HEK293 (cell line): ENCODE results near the gene CCSER1.

Experiments used
- CTCF ChIA-PET: fragments of 350-600 bp; formaldehyde crosslinking; extraction: SDS; loops from one replicate; lab custom pipeline; 2021; ENCODE audit warnings: antibody characterized with exemption; lab: Yijun Ruan, JAX
- POLR2A ChIA-PET: fragments of 300-600 bp; formaldehyde crosslinking; extraction: SDS; loops from one replicate; lab custom pipeline; 2020; ENCODE audit warnings: antibody characterized with exemption, inconsistent platforms; lab: Yijun Ruan, JAX
- H3K27ac ChIP-seq: fragments of 200-500 bp; sonication (Bioruptor generic); 2 replicates; pipeline ENCODE4 v1.5.1; 2014; ENCODE audit warnings: low read depth, low read length, control low read depth, inconsistent platforms; ENCODE audit errors: extremely low read depth
- H3K36me3 ChIP-seq, 2 experiments: fragments of 200-500 bp in 1 of 2; sonication (Bioruptor generic) in 1 of 2; 1 replicate in 1 of 2; 2 replicates in 1 of 2; pipeline ENCODE4 v1.5.1; 2014 to 2017; ENCODE audit warnings: inconsistent platforms in 2 of 2, low read length in 2 of 2; ENCODE audit not compliant: control insufficient read depth in 2 of 2, insufficient read depth in 1 of 2
- H3K4me1 ChIP-seq: fragments of 200-500 bp; sonication (Bioruptor generic); 2 replicates; pipeline ENCODE4 v1.5.1; 2014; ENCODE audit warnings: mild to moderate bottlenecking, low read length, inconsistent platforms; ENCODE audit not compliant: control insufficient read depth, insufficient read depth
- H3K4me3 ChIP-seq: 2 replicates; pipeline ENCODE4 v1.5.1; 2011; ENCODE audit warnings: low read depth, mild to moderate bottlenecking, control low read depth, low read length, moderate library complexity
- H3K9me3 ChIP-seq: fragments of 200-500 bp; sonication (Bioruptor generic); 2 replicates; pipeline ENCODE4 v1.5.1; 2014; ENCODE audit warnings: low read depth, low read length, inconsistent platforms; ENCODE audit not compliant: control insufficient read depth, insufficient read depth
- GLI4 ChIP-seq: fragments of 450-650 bp; formaldehyde crosslinking; IDR thresholded peaks from 2 replicates; pipeline ENCODE4 v1.5.1; 2016; ENCODE audit warnings: missing biosample characterization, missing genetic modification characterization
- HOXA7 ChIP-seq: sonication (generic); formaldehyde crosslinking; IDR thresholded peaks from 2 replicates; pipeline ENCODE4 v1.8.1; 2022; ENCODE audit warnings: missing genetic modification reagents, borderline replicate concordance
- HOXD13 ChIP-seq: sonication (generic); formaldehyde crosslinking; IDR thresholded peaks from 2 replicates; pipeline ENCODE4 v1.8.0; 2022; ENCODE audit warnings: missing genetic modification reagents, borderline replicate concordance
- KLF16 ChIP-seq: fragments of 450-650 bp; formaldehyde crosslinking; IDR thresholded peaks from 2 replicates; pipeline ENCODE4 v1.5.1; 2017; ENCODE audit warnings: missing biosample characterization, missing genetic modification characterization
- SCRT1 ChIP-seq: fragments of 450-650 bp; formaldehyde crosslinking; IDR thresholded peaks from 2 replicates; pipeline ENCODE4 v1.5.1; 2016; ENCODE audit warnings: missing biosample characterization, missing genetic modification characterization, borderline replicate concordance
- SETDB1 ChIP-seq: IDR thresholded peaks from one replicate; pipeline ENCODE4 v1.6.1; 2017; ENCODE audit warnings: mild to moderate bottlenecking, low read length, moderate library complexity, mixed read lengths; ENCODE audit not compliant: insufficient read length
- SP3 ChIP-seq: fragments of 450-650 bp; formaldehyde crosslinking; IDR thresholded peaks from 2 replicates; pipeline ENCODE4 v1.5.1; 2016; ENCODE audit warnings: missing biosample characterization, missing genetic modification characterization
- ZBTB48 ChIP-seq: fragments of 450-650 bp; formaldehyde crosslinking; IDR thresholded peaks from 2 replicates; pipeline ENCODE4 v1.5.1; 2016; ENCODE audit warnings: missing biosample characterization, missing genetic modification characterization
- ZBTB8A ChIP-seq: fragments of 450-650 bp; formaldehyde crosslinking; IDR thresholded peaks from 2 replicates; pipeline ENCODE4 v1.5.1; 2016; ENCODE audit warnings: missing biosample characterization, missing genetic modification characterization
- ZFP3 ChIP-seq: fragments of 450-650 bp; formaldehyde crosslinking; IDR thresholded peaks from 2 replicates; pipeline ENCODE4 v1.5.1; 2016; ENCODE audit warnings: low read depth, missing biosample characterization, missing genetic modification characterization
- ZNF121 ChIP-seq: fragments of 450-650 bp; formaldehyde crosslinking; IDR thresholded peaks from 2 replicates; pipeline ENCODE4 v1.5.1; 2016; ENCODE audit warnings: missing biosample characterization, missing genetic modification characterization
- ZNF138 ChIP-seq: fragments of 450-650 bp; formaldehyde crosslinking; IDR thresholded peaks from 2 replicates; pipeline ENCODE4 v1.5.1; 2016; ENCODE audit warnings: missing biosample characterization, missing genetic modification characterization, borderline replicate concordance
- ZNF146 ChIP-seq: fragments of 450-650 bp; formaldehyde crosslinking; IDR thresholded peaks from 2 replicates; pipeline ENCODE4 v1.5.1; 2016; ENCODE audit warnings: missing biosample characterization, missing genetic modification characterization
- ZNF175 ChIP-seq: fragments of 450-650 bp; formaldehyde crosslinking; IDR thresholded peaks from 2 replicates; pipeline ENCODE4 v1.5.1; 2016; ENCODE audit warnings: missing biosample characterization, missing genetic modification characterization
- ZNF214 ChIP-seq: fragments of 450-650 bp; formaldehyde crosslinking; IDR thresholded peaks from 2 replicates; pipeline ENCODE4 v1.5.1; 2017; ENCODE audit warnings: missing biosample characterization, mild to moderate bottlenecking, missing genetic modification characterization, borderline replicate concordance
- ZNF416 ChIP-seq: fragments of 450-650 bp; formaldehyde crosslinking; IDR thresholded peaks from 2 replicates; pipeline ENCODE4 v1.5.1; 2016; ENCODE audit warnings: missing biosample characterization, missing genetic modification characterization
- ZNF501 ChIP-seq: fragments of 450-650 bp; formaldehyde crosslinking; IDR thresholded peaks from 2 replicates; pipeline ENCODE4 v1.5.1; 2016; ENCODE audit warnings: missing biosample characterization, missing genetic modification characterization
- ZNF521 ChIP-seq: fragments of 450-650 bp; formaldehyde crosslinking; IDR thresholded peaks from 2 replicates; pipeline ENCODE4 v1.5.1; 2017; ENCODE audit warnings: missing biosample characterization, mild to moderate bottlenecking, missing genetic modification characterization
- ZNF529 ChIP-seq: fragments of 450-650 bp; formaldehyde crosslinking; IDR thresholded peaks from 2 replicates; pipeline ENCODE4 v1.5.1; 2017; ENCODE audit warnings: missing genetic modification characterization, missing biosample characterization; ENCODE audit not compliant: insufficient replicate concordance
- ZNF548 ChIP-seq: fragments of 450-650 bp; formaldehyde crosslinking; IDR thresholded peaks from 2 replicates; pipeline ENCODE4 v1.5.1; 2016; ENCODE audit warnings: missing biosample characterization, missing genetic modification characterization
- ZNF558 ChIP-seq: fragments of 450-650 bp; formaldehyde crosslinking; IDR thresholded peaks from 2 replicates; pipeline ENCODE4 v1.5.1; 2016; ENCODE audit warnings: missing biosample characterization, missing genetic modification characterization
- ZNF610 ChIP-seq: fragments of 450-650 bp; formaldehyde crosslinking; IDR thresholded peaks from 2 replicates; pipeline ENCODE4 v1.5.1; 2016; ENCODE audit warnings: missing biosample characterization, missing genetic modification characterization, borderline replicate concordance
- ZNF621 ChIP-seq: fragments of 450-650 bp; formaldehyde crosslinking; IDR thresholded peaks from 2 replicates; pipeline ENCODE4 v1.5.1; 2017; ENCODE audit warnings: missing biosample characterization, missing genetic modification characterization
- ZNF658 ChIP-seq: fragments of 450-650 bp; formaldehyde crosslinking; IDR thresholded peaks from 2 replicates; pipeline ENCODE4; 2016; ENCODE audit warnings: missing biosample characterization, missing genetic modification characterization
- ZNF660 ChIP-seq: fragments of 450-650 bp; IDR thresholded peaks from 2 replicates; pipeline ENCODE4 v1.5.1; 2018; ENCODE audit warnings: missing biosample characterization, mild to moderate bottlenecking, missing genetic modification characterization
- ZNF677 ChIP-seq: fragments of 450-650 bp; IDR thresholded peaks from 2 replicates; pipeline ENCODE4 v1.5.0; 2018; ENCODE audit warnings: missing biosample characterization, mild to moderate bottlenecking, missing genetic modification characterization, moderate library complexity
- ZNF701 ChIP-seq: fragments of 450-650 bp; formaldehyde crosslinking; IDR thresholded peaks from 2 replicates; pipeline ENCODE4 v1.5.1; 2016; ENCODE audit warnings: missing biosample characterization, missing genetic modification characterization
- ZSCAN16 ChIP-seq: fragments of 450-650 bp; formaldehyde crosslinking; IDR thresholded peaks from 2 replicates; pipeline ENCODE4 v1.5.1; 2016; ENCODE audit warnings: missing biosample characterization, missing genetic modification characterization
- TF ChIP-seq, protein P1 (sequence below): fragments of 450-650 bp; formaldehyde crosslinking; IDR thresholded peaks from 2 replicates; pipeline ENCODE4 v1.5.1; 2016; ENCODE audit warnings: missing biosample characterization, missing genetic modification characterization
- TF ChIP-seq, protein P2 (sequence below): fragments of 450-650 bp; formaldehyde crosslinking; IDR thresholded peaks from 2 replicates; pipeline ENCODE4 v1.5.1; 2016; ENCODE audit warnings: missing biosample characterization, missing genetic modification characterization
- TF ChIP-seq, protein P3 (sequence below): fragments of 450-650 bp; formaldehyde crosslinking; IDR thresholded peaks from 2 replicates; pipeline ENCODE4; 2016; ENCODE audit warnings: missing biosample characterization, missing genetic modification characterization
- TF ChIP-seq, protein P4 (sequence below): fragments of 450-650 bp; formaldehyde crosslinking; IDR thresholded peaks from 2 replicates; pipeline ENCODE4 v1.5.1; 2016; ENCODE audit warnings: missing biosample characterization, missing genetic modification characterization

Gene CCSER1

DNA sequence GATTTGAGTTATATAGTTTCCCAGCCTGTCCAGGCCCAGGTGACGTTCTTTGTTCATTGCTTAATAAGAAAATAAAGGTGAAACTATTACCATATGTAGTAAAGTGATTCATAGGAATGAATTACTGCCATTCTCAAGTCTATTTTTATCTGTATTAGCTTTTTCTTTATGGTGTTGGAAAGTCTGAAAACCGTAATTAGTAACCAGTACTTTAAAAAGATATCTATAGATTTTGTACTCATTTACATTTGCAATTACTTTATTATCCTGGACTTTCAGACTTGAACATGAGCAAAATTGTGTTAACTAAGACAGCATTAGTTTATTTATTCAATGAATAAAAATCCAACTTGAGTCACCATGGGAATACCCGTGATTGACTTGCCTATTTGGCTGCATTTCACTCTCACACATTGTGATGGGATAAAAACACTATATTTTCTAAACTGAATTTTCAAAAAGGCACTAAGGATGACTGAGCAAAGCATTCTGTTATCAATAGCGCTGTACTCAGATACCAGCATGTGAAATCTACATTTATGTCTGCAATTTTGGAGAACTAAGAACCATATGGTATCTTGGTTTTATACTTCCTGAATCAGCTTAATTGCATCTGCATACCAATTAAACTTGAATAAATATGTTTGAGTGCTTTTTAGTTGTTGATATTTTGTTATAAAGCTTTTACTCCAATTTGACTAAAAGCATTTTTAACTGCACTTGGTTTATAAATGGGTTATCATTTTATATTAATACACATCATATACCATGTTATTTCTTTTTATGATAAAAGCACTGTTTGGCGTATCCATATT, 154.6 kb downstream of the CCSER1 start (continued):
- no peak for TF ChIP-seq ZNF677 (tag by site-specific recombination)
- TF ChIP-seq ZNF558: no peak
- TF ChIP-seq ZNF175 (tag by site-specific recombination): no peak
- no peak for TF ChIP-seq ZNF701 (tag by site-specific recombination)

DNA sequence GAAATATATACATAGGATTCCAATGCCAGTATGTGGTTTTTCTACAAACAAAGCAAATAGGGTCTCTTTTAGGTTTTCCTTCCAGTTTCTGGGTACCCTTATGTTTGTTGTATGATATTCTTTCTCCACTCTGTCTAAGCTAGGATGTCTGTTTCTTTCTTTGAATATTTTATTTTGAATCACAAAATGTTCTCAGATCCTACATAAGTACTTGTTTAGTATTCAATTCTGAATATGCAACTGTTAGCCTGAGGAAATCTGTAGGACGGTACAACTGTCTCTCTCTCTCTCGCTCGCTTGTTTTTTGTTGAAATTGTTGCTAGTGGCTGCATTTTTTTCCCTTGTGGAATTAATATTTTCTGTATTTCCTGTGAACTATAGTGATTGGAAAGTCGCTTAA, 163.2 kb downstream of the CCSER1 start:
- CTCF ChIA-PET: no interaction called here
- POLR2A ChIA-PET: no interaction called here
- H3K9me3 ChIP-seq: no peaks in the 10 kb centered on the region

DNA sequence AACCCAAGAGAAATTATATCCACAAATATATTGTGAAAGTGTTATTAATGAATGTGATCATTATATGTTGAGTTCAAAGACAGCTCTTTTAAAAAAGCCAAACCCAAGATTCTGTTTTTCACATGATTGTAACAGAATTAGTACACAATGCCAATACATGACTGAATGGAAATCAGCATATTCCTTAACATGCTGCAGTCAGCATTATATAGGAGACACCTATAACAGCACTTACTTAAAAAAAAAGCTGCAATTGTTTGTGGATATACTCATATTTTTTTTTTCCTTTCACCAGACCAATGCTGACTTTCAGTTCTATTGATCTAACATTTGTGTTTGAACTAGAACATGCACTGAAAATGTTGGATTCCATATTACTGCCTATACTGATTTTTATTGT, 165.2 kb downstream of the CCSER1 start:
- POLR2A ChIA-PET: no interaction called here
- Histone ChIP-seq H3K36me3 (no peaks in the 10 kb centered on the region), H3K4me3 (no peak overlapping the region), H3K4me1 (no peaks in the 10 kb centered on the region; the same call in 1 of the 2 replicates), H3K9me3 (no peaks in the 10 kb centered on the region), H3K27ac (no peak overlapping the region)
- TF ChIP-seq KLF16 (tag by site-specific recombination): no peak
- TF ChIP-seq, protein P1, sequence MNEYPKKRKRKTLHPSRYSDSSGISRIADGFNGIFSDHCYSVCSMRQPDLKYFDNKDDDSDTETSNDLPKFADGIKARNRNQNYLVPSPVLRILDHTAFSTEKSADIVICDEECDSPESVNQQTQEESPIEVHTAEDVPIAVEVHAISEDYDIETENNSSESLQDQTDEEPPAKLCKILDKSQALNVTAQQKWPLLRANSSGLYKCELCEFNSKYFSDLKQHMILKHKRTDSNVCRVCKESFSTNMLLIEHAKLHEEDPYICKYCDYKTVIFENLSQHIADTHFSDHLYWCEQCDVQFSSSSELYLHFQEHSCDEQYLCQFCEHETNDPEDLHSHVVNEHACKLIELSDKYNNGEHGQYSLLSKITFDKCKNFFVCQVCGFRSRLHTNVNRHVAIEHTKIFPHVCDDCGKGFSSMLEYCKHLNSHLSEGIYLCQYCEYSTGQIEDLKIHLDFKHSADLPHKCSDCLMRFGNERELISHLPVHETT (tag by site-specific recombination): no peak
- TF ChIP-seq SETDB1: no peak
- TF ChIP-seq ZNF138 (tag by site-specific recombination): no peak
- no peak for TF ChIP-seq ZNF610 (tag by site-specific recombination)
- TF ChIP-seq ZNF121: no peak
- no peak for TF ChIP-seq SCRT1 (tag by site-specific recombination)
- no peak for TF ChIP-seq ZNF658 (tag by site-specific recombination)
- no peak for TF ChIP-seq ZNF621 (tag by site-specific recombination)
- TF ChIP-seq ZNF416: no peak
- CTCF ChIA-PET: interaction anchor here (0.6 to 2.0 kb wide), 7 partner anchors 13 to 379 kb away, joined by 3 to 6 read pairs (median 3); no protein-coding TSS in a partner anchor

More for the DNA sequence above, 163.2 kb downstream of the CCSER1 start:
- H3K36me3 ChIP-seq: no peaks in the 10 kb centered on the region
- H3K4me1 ChIP-seq: no peaks in the 10 kb centered on the region; the same call in 1 of the 2 replicates
- H3K4me3 ChIP-seq: no peak overlapping the region
- H3K27ac ChIP-seq: no peak overlapping the region
- TF ChIP-seq, protein P2, sequence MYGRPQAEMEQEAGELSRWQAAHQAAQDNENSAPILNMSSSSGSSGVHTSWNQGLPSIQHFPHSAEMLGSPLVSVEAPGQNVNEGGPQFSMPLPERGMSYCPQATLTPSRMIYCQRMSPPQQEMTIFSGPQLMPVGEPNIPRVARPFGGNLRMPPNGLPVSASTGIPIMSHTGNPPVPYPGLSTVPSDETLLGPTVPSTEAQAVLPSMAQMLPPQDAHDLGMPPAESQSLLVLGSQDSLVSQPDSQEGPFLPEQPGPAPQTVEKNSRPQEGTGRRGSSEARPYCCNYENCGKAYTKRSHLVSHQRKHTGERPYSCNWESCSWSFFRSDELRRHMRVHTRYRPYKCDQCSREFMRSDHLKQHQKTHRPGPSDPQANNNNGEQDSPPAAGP (tag by site-specific recombination): no peak
- TF ChIP-seq HOXD13 (CRISPR knock-in tag) (no peak), ZNF214 (tag by site-specific recombination) (no peak), ZNF146 (tag by site-specific recombination) (no peak), GLI4 (tag by site-specific recombination) (no peak), ZSCAN16 (tag by site-specific recombination) (no peak), ZNF529 (tag by site-specific recombination) (no peak), ZFP3 (tag by site-specific recombination) (no peak), ZBTB48 (no peak), SP3 (tag by site-specific recombination) (no peak), ZBTB8A (tag by site-specific recombination) (no peak), ZNF548 (tag by site-specific recombination) (no peak), ZNF660 (tag by site-specific recombination) (no peak), HOXA7 (CRISPR knock-in tag) (no peak), ZNF501 (no peak), ZNF521 (no peak)
- TF ChIP-seq, protein P3, sequence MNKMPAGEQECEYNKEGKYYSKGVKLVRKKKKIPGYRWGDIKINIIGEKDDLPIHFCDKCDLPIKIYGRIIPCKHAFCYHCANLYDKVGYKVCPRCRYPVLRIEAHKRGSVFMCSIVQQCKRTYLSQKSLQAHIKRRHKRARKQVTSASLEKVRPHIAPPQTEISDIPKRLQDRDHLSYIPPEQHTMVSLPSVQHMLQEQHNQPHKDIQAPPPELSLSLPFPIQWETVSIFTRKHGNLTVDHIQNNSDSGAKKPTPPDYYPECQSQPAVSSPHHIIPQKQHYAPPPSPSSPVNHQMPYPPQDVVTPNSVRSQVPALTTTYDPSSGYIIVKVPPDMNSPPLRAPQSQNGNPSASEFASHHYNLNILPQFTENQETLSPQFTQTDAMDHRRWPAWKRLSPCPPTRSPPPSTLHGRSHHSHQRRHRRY (tag by site-specific recombination): no peak
- TF ChIP-seq, protein P4, sequence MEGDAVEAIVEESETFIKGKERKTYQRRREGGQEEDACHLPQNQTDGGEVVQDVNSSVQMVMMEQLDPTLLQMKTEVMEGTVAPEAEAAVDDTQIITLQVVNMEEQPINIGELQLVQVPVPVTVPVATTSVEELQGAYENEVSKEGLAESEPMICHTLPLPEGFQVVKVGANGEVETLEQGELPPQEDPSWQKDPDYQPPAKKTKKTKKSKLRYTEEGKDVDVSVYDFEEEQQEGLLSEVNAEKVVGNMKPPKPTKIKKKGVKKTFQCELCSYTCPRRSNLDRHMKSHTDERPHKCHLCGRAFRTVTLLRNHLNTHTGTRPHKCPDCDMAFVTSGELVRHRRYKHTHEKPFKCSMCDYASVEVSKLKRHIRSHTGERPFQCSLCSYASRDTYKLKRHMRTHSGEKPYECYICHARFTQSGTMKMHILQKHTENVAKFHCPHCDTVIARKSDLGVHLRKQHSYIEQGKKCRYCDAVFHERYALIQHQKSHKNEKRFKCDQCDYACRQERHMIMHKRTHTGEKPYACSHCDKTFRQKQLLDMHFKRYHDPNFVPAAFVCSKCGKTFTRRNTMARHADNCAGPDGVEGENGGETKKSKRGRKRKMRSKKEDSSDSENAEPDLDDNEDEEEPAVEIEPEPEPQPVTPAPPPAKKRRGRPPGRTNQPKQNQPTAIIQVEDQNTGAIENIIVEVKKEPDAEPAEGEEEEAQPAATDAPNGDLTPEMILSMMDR (tag by site-specific recombination): no peak
